CD14-positive monocyte (primary cell): ENCODE measurements around the gene RRAS. TPM values are rescaled to one million over a fixed set of nuclear protein-coding genes. Genes with fewer than 3 reads are reported as not detected.

Source experiments
- DNase-seq, 3 donors: peaks; one replicate each; pipeline ENCODE4 v3.0.0-alpha.2; 2011 to 2022
- H2AFZ ChIP-seq: 2 replicates; pipeline ENCODE4 v1.6.0; 2012; ENCODE audit warnings: mild to moderate bottlenecking, low read depth, low read length, inconsistent platforms; ENCODE audit not compliant: insufficient read depth, poor library complexity, severe bottlenecking
- H3K27ac ChIP-seq, 2 donors: 1 replicate in 1 of 2; 2 replicates in 1 of 2; pipeline ENCODE4 v1.5.1; 2012 to 2013; ENCODE audit warnings: low read length in 2 of 2, control low read depth in 1 of 2, inconsistent platforms in 1 of 2, low read depth in 1 of 2, mild to moderate bottlenecking in 1 of 2
- H3K27me3 ChIP-seq, 2 donors: one replicate each; pipeline versions ENCODE4 v1.6.0 to v1.6.1; 2011 to 2013; ENCODE audit warnings: low read length in 2 of 2; ENCODE audit not compliant: control insufficient read depth in 2 of 2, insufficient read depth in 2 of 2
- H3K36me3 ChIP-seq, 2 donors: replicated peaks in 1 of 2; 1 replicate in 1 of 2; 2 replicates in 1 of 2; pipeline versions ENCODE4 v1.5.1 to v1.6.1; 2012 to 2013; ENCODE audit warnings: low read length in 2 of 2, control low read depth in 1 of 2, inconsistent platforms in 1 of 2, mild to moderate bottlenecking in 1 of 2; ENCODE audit not compliant: insufficient read depth in 2 of 2, control insufficient read depth in 1 of 2
- H3K4me1 ChIP-seq, 2 donors: 1 replicate in 1 of 2; 2 replicates in 1 of 2; pipeline versions ENCODE4 v1.5.1 to v1.6.1; 2012 to 2013; ENCODE audit warnings: low read length in 2 of 2, control low read depth in 1 of 2, inconsistent platforms in 1 of 2, mild to moderate bottlenecking in 1 of 2, moderate library complexity in 1 of 2; ENCODE audit not compliant: insufficient read depth in 2 of 2, control insufficient read depth in 1 of 2
- H3K4me2 ChIP-seq: replicated peaks from 2 replicates; pipeline ENCODE3; 2012; ENCODE audit warnings: low read length, moderate library complexity, mild to moderate bottlenecking; ENCODE audit not compliant: poor library complexity, severe bottlenecking; ENCODE audit errors: extremely low read depth
- H3K4me3 ChIP-seq, 3 experiments: fragments of 200-600 bp in 1 of 3; sonication (generic) in 1 of 3; replicated peaks in 1 of 3; 1 replicate in 2 of 3; 2 replicates in 1 of 3; pipeline ENCODE4 v1.5.1; 2011 to 2013; ENCODE audit warnings: low read length in 3 of 3, mild to moderate bottlenecking in 3 of 3, control low read depth in 2 of 3, low read depth in 2 of 3, inconsistent platforms in 1 of 3, moderate library complexity in 1 of 3
- H3K79me2 ChIP-seq: 2 replicates; pipeline ENCODE4 v1.6.0; 2012; ENCODE audit warnings: mild to moderate bottlenecking, control low read depth, inconsistent platforms, low read length, moderate library complexity; ENCODE audit not compliant: insufficient read depth
- H3K9ac ChIP-seq: 2 replicates; pipeline ENCODE4 v1.6.0; 2017; ENCODE audit warnings: low read length, mild to moderate bottlenecking; ENCODE audit not compliant: insufficient read depth, poor library complexity, severe bottlenecking
- H3K9me3 ChIP-seq, 2 donors: replicated peaks in 1 of 2; 1 replicate in 1 of 2; 2 replicates in 1 of 2; pipeline versions ENCODE4 v1.5.1 to v1.6.1; 2012 to 2013; ENCODE audit warnings: low read length in 2 of 2, control low read depth in 1 of 2; ENCODE audit not compliant: control insufficient read depth in 1 of 2, insufficient read depth in 1 of 2
- H4K20me1 ChIP-seq: 2 replicates; pipeline ENCODE4 v1.6.0; 2012; ENCODE audit warnings: mild to moderate bottlenecking, low read length, control low read depth, moderate library complexity; ENCODE audit not compliant: insufficient read depth
- H3K27ac Mint-ChIP-seq, 7 donors: one replicate each; pipeline ENCODE4 v1.8.0; 2020; ENCODE audit warnings: mild to moderate bottlenecking in 7 of 7, mixed read lengths in 7 of 7, moderate library complexity in 6 of 7, inconsistent platforms in 2 of 7
- H3K27me3 Mint-ChIP-seq, 3 donors: one replicate each; pipeline ENCODE4 v1.8.0; 2021 to 2022; ENCODE audit warnings: low read depth in 3 of 3, mild to moderate bottlenecking in 3 of 3, mixed read lengths in 3 of 3, moderate library complexity in 3 of 3, inconsistent platforms in 1 of 3
- H3K36me3 Mint-ChIP-seq, 2 donors: one replicate each; pipeline ENCODE4 v1.8.0; 2020; ENCODE audit warnings: mixed read lengths in 2 of 2, inconsistent platforms in 1 of 2, mild to moderate bottlenecking in 1 of 2
- H3K4me1 Mint-ChIP-seq: one replicate; pipeline ENCODE4 v1.8.0; 2020; ENCODE audit warnings: mild to moderate bottlenecking, mixed read lengths
- H3K4me3 Mint-ChIP-seq, 2 donors: one replicate each; pipeline ENCODE4 v1.8.0; 2020; ENCODE audit warnings: mild to moderate bottlenecking in 2 of 2, mixed read lengths in 2 of 2, moderate library complexity in 1 of 2
- H3K9me3 Mint-ChIP-seq, 7 donors: one replicate each; pipeline ENCODE4 v1.8.0; 2020 to 2022; ENCODE audit warnings: mixed read lengths in 7 of 7, mild to moderate bottlenecking in 6 of 7, moderate library complexity in 6 of 7, inconsistent platforms in 2 of 7
- WGBS: methylation state at CpG from one replicate; pipeline ENCODE4 v1.1.5; 2013; ENCODE audit warnings: missing lambda C conversion rate; ENCODE audit not compliant: insufficient coverage; 5-methylcytosine and 5-hydroxymethylcytosine counted together
- intact Hi-C, 2 donors: fragments of 100-400 bp; cut with micrococcal nuclease; formaldehyde crosslinking; loops; one replicate each; pipeline versions ENCODE4 v1.15.0 to v1.15.1; 2023
- polyA plus RNA-seq, 3 donors: library from polyadenylated mRNA; depleted of rRNA in 1 of 3; unstranded in 2 of 3; stranded (reverse) in 1 of 3; fragments of 300-500 nt in 2 of 3; fragments of >200 nt in 1 of 3; fragmentation: Illumina TruSeq in 2 of 3; gene quantifications; 1 replicate in 2 of 3; 2 replicates in 1 of 3; pipeline ENCODE4 v1.2.3, GENCODE V29; 2012 to 2021
- small RNA-seq: library from RNA; depleted of rRNA; stranded (forward); fragments of <200 nt; gene quantifications from one replicate; pipeline ENCODE3, GENCODE V24; 2012; ENCODE audit warnings: low read depth; ENCODE audit not compliant: insufficient read length
- TF ChIP-seq, protein P1 (sequence below): fragments of 200-600 bp; IDR thresholded peaks from one replicate; pipeline ENCODE4 v1.8.0; 2022; ENCODE audit warnings: antibody characterized with exemption, mild to moderate bottlenecking

The RRAS gene
- polyA plus RNA-seq, 3 donors, result 74.9 to 91.7 (median 80.0) TPM

DNA sequence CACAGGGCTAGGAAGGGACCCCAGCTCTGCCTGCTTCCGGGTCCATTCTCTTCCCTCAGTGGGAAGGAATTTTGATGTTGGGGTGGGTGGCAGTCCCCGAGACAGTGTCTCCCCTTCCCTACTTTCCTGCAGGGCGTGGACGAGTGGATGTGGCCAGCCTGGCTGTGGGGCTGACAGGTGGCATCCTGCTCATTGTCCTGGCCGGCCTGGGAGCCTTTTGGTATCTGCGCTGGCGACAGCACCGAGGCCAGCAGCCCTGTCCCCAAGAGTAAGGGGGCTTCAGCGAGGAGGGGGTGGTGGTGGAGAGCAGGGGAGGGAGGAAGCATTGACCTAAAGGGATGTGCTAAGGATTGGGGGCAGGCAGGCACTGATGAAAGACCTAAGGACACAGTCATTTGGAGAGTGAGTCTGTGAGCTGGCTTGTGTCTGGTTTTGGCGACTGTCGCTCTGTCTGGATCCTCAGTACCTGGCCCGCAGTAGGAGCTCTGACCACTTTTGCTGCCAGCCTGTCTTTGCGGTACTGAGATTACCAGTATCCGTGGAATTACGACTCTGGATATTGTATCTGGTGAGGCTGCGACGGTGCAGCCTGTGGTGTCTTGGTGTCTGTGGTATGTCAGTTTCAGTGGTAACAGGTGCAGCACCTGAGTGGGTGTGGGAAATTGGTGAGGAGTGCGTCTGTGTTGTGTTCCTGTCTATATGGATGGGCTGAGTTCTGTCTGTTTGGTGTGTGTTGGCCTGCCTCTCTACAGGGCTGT lies 51.4 kb downstream of the RRAS start:
- H3K27me3 Mint-ChIP-seq, result peaks cover 2 to 10% (median 5%) of the 10 kb centered on the region in 3 donors
- H3K4me2 ChIP-seq, result no peak overlapping the region
- no peaks in the 10 kb centered on the region for H3K36me3 Mint-ChIP-seq
- DNase-seq, result no peak
- H4K20me1 ChIP-seq, result peaks cover 17% of the 10 kb centered on the region
- TF ChIP-seq, protein P1, sequence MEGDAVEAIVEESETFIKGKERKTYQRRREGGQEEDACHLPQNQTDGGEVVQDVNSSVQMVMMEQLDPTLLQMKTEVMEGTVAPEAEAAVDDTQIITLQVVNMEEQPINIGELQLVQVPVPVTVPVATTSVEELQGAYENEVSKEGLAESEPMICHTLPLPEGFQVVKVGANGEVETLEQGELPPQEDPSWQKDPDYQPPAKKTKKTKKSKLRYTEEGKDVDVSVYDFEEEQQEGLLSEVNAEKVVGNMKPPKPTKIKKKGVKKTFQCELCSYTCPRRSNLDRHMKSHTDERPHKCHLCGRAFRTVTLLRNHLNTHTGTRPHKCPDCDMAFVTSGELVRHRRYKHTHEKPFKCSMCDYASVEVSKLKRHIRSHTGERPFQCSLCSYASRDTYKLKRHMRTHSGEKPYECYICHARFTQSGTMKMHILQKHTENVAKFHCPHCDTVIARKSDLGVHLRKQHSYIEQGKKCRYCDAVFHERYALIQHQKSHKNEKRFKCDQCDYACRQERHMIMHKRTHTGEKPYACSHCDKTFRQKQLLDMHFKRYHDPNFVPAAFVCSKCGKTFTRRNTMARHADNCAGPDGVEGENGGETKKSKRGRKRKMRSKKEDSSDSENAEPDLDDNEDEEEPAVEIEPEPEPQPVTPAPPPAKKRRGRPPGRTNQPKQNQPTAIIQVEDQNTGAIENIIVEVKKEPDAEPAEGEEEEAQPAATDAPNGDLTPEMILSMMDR, result no peak
- no peaks in the 10 kb centered on the region for H3K36me3 ChIP-seq
- peaks cover 23% of the 10 kb centered on the region for H3K4me1 Mint-ChIP-seq
- H3K27me3 ChIP-seq, result no peaks in the 10 kb centered on the region
- H3K9me3 ChIP-seq, result no peaks in the 10 kb centered on the region
- H2AFZ ChIP-seq, result no peak overlapping the region
- no peak overlapping the region for H3K9ac ChIP-seq
- 94% methylated on average over 16 of the region's 18 CpGs for WGBS
- H3K79me2 ChIP-seq, result peaks cover 21% of the 10 kb centered on the region
- H3K4me3 ChIP-seq, result no peak overlapping the region
- H3K4me3 Mint-ChIP-seq, result no peak overlapping the region
- no peak overlapping the region for H3K27ac Mint-ChIP-seq
- no peak overlapping the region for H3K27ac ChIP-seq
- peaks cover 21 to 31% of the 10 kb centered on the region in 2 donors for H3K4me1 ChIP-seq
- intact Hi-C loops, result no loop called here
- no peaks in the 10 kb centered on the region for H3K9me3 Mint-ChIP-seq

DNA sequence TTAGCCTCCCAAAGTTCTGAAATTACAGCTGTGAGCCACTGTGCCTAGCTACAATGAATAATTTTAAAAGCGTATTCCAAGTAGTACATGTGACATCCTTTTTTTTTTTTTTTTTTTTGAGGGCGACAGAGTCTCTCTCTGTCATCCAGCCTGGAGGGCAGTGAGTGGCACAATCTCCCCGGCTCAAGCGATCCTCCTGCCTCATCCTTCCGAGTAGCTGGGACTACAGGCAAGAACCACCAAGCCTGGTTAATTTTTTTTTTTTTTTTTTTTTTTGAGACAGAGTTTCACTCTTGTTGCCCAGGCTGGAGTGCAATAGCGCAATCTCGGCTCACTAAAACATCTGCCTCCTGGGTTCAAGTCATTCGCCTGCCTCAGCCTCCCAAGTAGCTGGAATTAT lies 52.7 kb downstream of the RRAS start:
- H3K79me2 ChIP-seq, result peaks cover 8% of the 10 kb centered on the region
- no CpG with 5 or more reads among the region's 8 CpGs for WGBS
- Mint-ChIP-seq H3K4me3 (no peak overlapping the region), H3K36me3 (no peaks in the 10 kb centered on the region), H3K9me3 (no peaks in the 10 kb centered on the region), H3K27ac (no peak overlapping the region), H3K27me3 (peaks cover 1 to 10% (median 3%) of the 10 kb centered on the region in 3 donors), H3K4me1 (peaks cover 11% of the 10 kb centered on the region)
- H4K20me1 ChIP-seq, result peaks cover 5% of the 10 kb centered on the region
- H3K27ac ChIP-seq, result no peak overlapping the region
- no peak overlapping the region for H3K4me2 ChIP-seq
- H3K9ac ChIP-seq, result no peak overlapping the region
- TF ChIP-seq, protein P1, result no peak
- H3K9me3 ChIP-seq, result no peaks in the 10 kb centered on the region
- H3K4me3 ChIP-seq, result no peak overlapping the region
- H2AFZ ChIP-seq, result no peak overlapping the region
- intact Hi-C loops, result no loop called here
- H3K36me3 ChIP-seq, result no peaks in the 10 kb centered on the region
- H3K27me3 ChIP-seq, result no peaks in the 10 kb centered on the region
- DNase-seq, result no peak
- peaks cover 9 to 18% of the 10 kb centered on the region in 2 donors for H3K4me1 ChIP-seq

Small RNA genes within 50 kb of the gene (small RNA-seq; reads per million reads assigned to genes)
- gene MIR5088, result not detected

Other genes starting within 250 kb of the RRAS start
- gene PTH2, start 216.7 kb downstream of the RRAS start, polyA plus RNA-seq, result not detected
- not detected for gene GFY, start 214.8 kb downstream of the RRAS start, polyA plus RNA-seq
- under 1 TPM in 2 of 3 donors, not detected in 1; 0.04 to 0.09 TPM for gene SLC17A7, start 198.6 kb downstream of the RRAS start, polyA plus RNA-seq
- 100 to 1,000 TPM in 1 of 3 donors, 10 to 100 TPM in 2; 62.3 to 102 (median 83.9) TPM for gene PIH1D1, start 188.3 kb downstream of the RRAS start, polyA plus RNA-seq
- gene ALDH16A1, start 186.9 kb downstream of the RRAS start, polyA plus RNA-seq, result 10 to 100 TPM; 30.8 to 39.5 (median 31.2) TPM
- gene FLT3LG, start 165.9 kb downstream of the RRAS start, polyA plus RNA-seq, result 10 to 100 TPM in 1 of 3 donors, 1 to 10 TPM in 2; 5.0 to 13.8 (median 6.9) TPM
- gene RPL13A, start 152.5 kb downstream of the RRAS start, polyA plus RNA-seq, result 1,000 to 10,000 TPM in 1 of 3 donors, 100 to 1,000 TPM in 2; 655 to 1,621 (median 663) TPM
- 1,000 to 10,000 TPM; 1,103 to 4,925 (median 1,481) TPM for gene RPS11, start 143.7 kb downstream of the RRAS start, polyA plus RNA-seq
- 100 to 1,000 TPM; 720 to 930 (median 724) TPM for gene FCGRT, start 127.5 kb downstream of the RRAS start, polyA plus RNA-seq
- 10 to 100 TPM in 1 of 3 donors, not detected in 2; 50.2 TPM for gene RCN3, start 112.1 kb downstream of the RRAS start, polyA plus RNA-seq
- gene NOSIP, start 59.6 kb downstream of the RRAS start, polyA plus RNA-seq, result 100 to 1,000 TPM in 1 of 3 donors, 10 to 100 TPM in 2; 63.4 to 120 (median 96.4) TPM
- under 1 TPM in 1 of 3 donors, not detected in 2; 0.49 TPM for gene PRRG2, start 58.8 kb downstream of the RRAS start, polyA plus RNA-seq
- 1 to 10 TPM in 1 of 3 donors, under 1 TPM in 2; 0.04 to 3.3 (median 0.11) TPM for gene PRR12, start 49.0 kb downstream of the RRAS start, polyA plus RNA-seq
- 1 to 10 TPM in 1 of 3 donors, under 1 TPM in 2; 0.39 to 7.5 (median 0.68) TPM for gene SCAF1, start 2.1 kb upstream of the RRAS start, polyA plus RNA-seq
- 100 to 1,000 TPM in 1 of 3 donors, 10 to 100 TPM in 2; 29.8 to 115 (median 41.1) TPM for gene IRF3, start 25.7 kb upstream of the RRAS start, polyA plus RNA-seq
- 10 to 100 TPM in 1 of 3 donors, 1 to 10 TPM in 2; 5.7 to 10.3 (median 8.6) TPM for gene BCL2L12, start 25.8 kb upstream of the RRAS start, polyA plus RNA-seq
- 10 to 100 TPM; 60.1 to 94.4 (median 74.3) TPM for gene PRMT1, start 37.1 kb upstream of the RRAS start, polyA plus RNA-seq
- 1 to 10 TPM in 1 of 3 donors, not detected in 2; 1.2 TPM for gene ADM5, start 49.5 kb upstream of the RRAS start, polyA plus RNA-seq
- gene CPT1C, start 51.0 kb upstream of the RRAS start, polyA plus RNA-seq, result not detected
- under 1 TPM; 0.37 to 0.81 (median 0.51) TPM for gene TSKS, start 123.2 kb upstream of the RRAS start, polyA plus RNA-seq
- gene AP2A1, start 126.9 kb upstream of the RRAS start, polyA plus RNA-seq, result 100 to 1,000 TPM in 1 of 3 donors, 10 to 100 TPM in 2; 12.1 to 117 (median 15.1) TPM
- 10 to 100 TPM in 1 of 3 donors, 1 to 10 TPM in 2; 5.3 to 16.7 (median 5.3) TPM for gene FUZ, start 173.1 kb upstream of the RRAS start, polyA plus RNA-seq
- gene MED25, start 178.1 kb upstream of the RRAS start, polyA plus RNA-seq, result 10 to 100 TPM; 13.9 to 52.9 (median 18.5) TPM
- gene PTOV1, start 211.0 kb upstream of the RRAS start, polyA plus RNA-seq, result 10 to 100 TPM; 18.3 to 67.9 (median 31.2) TPM
- 10 to 100 TPM; 23.0 to 88.6 (median 30.2) TPM for gene PNKP, start 227.4 kb upstream of the RRAS start, polyA plus RNA-seq
- 10 to 100 TPM in 1 of 3 donors, 1 to 10 TPM in 2; 5.4 to 18.2 (median 6.6) TPM for gene AKT1S1, start 237.2 kb upstream of the RRAS start, polyA plus RNA-seq
- 10 to 100 TPM in 1 of 3 donors, 1 to 10 TPM in 2; 3.1 to 48.2 (median 4.5) TPM for gene TBC1D17, start 237.6 kb upstream of the RRAS start, polyA plus RNA-seq